GM23248 (cell line): ENCODE measurements around the gene SUMO4.

Experiments used
- EZH2 ChIP-seq: fragments of 200-600 bp; sonication (generic); IDR thresholded peaks from 2 replicates; pipeline ENCODE4 v1.6.1; 2018; ENCODE audit warnings: antibody characterized with exemption, mild to moderate bottlenecking; ENCODE audit not compliant: insufficient read depth, poor library complexity, severe bottlenecking
- EZH2phosphoT487 ChIP-seq: fragments of 200-600 bp; sonication (generic); IDR thresholded peaks from 2 replicates; pipeline ENCODE4 v1.6.1; 2018; ENCODE audit warnings: antibody characterized with exemption, moderate library complexity, mild to moderate bottlenecking, low read depth; ENCODE audit not compliant: insufficient read depth

GRCh38 chr6:149429427-149430360 lies 29.6 kb downstream of the SUMO4 start:
- TF ChIP-seq EZH2: no peak
- TF ChIP-seq EZH2phosphoT487: no peak
